GM10847 (cell line): ENCODE results near the gene FAU.

Experiments
- POLR2A ChIP-seq: IDR thresholded peaks from 2 replicates; pipeline ENCODE4 v1.6.1; 2011; ENCODE audit not compliant: insufficient read length; ENCODE audit errors: extremely low read depth

The FAU gene

DNA sequence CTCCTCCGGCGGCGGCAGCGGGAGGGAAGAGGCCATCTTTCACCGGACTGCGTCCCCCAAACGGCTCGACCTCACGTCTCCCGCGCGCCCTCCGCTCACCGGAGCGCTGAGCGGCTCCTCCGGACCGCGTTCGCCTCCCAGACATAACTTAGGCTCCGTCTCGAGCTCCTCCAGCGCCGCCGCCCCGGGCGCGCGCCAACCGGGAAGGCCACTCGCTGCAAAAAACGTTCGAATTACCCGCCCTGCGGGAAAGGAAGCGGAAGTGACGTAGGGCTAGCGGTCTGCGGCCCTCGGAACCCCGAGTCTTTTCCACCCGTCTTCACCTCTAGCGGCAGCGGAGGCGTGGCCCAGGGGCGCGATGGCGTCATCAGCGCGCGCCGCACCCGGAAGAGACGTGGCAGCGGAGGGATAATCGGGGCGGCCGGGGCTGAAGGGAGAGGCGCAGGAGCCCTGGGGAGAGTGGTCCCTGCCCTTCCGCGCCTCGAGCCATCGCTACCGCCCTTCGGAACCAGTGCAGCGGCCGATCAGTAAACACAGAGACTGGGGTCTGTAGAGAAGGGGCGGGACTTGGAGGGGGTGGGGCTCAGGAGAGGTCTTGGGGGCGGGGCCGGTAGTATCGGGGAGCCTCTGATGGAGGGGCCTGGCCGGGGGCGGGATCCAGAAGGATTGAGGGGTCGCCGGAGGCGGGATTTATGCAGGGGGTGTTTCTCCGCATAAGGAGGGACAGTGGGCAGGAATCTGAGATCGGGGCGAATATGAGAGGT, 37.9 kb downstream of the FAU start, which contains the start of the genes CDCA5 and ZFPL1:
Gene CDCA5, minus strand, starts transcription at position 207 of the 764 bp plus-strand sequence. Its CDS starts 62 bp downstream, at position 145.
Gene ZFPL1, plus strand, starts transcription at position 389 of the 764 bp plus-strand sequence. CDS start 477 bp downstream, outside the sequence.
- TF ChIP-seq POLR2A: peak; percentile 68

DNA sequence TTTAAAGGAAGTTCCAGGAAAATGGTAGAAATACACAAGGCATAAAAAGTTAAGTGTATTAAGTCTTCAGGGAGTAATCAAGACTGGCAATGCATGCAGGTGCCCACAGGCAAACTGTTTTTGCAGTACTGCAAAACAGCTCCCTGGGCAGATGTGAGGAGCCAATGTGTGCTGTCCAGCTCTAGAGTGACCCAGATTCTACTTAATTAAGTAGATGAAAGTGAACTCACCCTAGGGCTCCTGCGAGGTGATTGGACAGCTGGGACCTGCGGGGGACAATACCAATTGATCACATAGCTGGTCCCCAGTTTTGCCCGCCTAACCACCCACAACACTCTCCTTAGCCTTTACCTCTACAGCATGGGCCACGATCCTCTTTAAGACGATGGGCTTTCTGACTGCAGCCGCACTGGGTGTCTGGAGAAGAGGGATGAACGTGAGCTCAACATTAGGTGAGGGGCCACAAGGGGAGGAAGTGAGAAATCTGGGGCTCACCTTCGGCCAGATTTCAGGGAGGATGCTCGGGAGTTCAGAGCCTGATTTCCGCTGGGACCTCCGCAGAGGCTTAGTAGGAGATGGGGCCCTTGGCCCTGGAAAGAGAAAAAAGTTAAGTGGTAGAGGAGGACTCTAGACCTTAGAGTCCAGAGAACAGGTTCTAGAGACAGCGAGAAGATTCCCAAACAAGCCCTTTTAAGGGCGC, 38.6 kb downstream of the FAU start:
- no peak for TF ChIP-seq POLR2A

DNA sequence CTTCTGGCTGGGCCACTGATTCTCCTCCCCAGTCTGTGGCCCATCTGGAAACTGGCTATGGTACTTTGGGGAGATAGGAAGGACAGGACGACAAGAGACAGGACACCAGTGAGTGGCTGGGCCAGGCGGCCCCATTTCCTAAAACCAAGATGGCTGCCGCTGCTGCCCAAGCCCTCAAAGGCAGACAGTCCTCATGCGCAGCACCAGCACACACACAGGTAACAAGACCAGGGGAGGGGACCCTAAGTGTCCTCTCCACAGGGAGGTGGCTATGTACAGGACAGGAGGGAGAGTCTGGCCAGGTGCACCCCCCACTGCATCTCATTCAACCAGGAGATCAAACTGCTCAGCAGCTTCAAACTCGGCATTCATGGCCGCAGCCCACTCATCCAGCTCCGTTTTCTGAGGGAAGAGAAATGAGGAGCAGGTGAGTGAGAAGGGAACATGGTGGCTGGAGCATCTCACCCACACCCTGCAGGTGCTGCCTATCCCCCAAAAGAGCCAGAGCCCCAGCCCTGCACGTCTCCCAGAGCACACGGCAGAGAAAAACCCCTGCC, 43.1 kb downstream of the FAU start:
- TF ChIP-seq POLR2A: no peak

DNA sequence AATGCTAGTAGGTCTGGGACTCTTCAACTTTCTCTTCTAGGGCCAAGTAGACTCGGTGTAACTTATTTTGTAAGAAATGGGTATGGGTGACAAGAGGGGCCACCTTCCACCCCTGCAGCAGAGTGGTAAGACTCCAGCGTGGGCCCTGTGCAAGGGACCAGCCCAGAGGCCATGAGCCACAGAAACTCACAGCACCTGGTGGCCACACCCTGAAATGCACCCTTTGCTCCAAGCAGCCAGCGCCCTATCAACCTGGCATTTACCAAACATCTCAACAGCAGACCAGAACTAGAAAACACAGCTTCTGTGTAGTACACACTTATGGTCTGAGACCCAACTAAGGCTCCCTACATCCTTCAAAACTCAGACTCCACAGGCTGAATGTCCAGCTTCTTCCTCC, 43.8 kb downstream of the FAU start:
- TF ChIP-seq POLR2A: no peak

DNA sequence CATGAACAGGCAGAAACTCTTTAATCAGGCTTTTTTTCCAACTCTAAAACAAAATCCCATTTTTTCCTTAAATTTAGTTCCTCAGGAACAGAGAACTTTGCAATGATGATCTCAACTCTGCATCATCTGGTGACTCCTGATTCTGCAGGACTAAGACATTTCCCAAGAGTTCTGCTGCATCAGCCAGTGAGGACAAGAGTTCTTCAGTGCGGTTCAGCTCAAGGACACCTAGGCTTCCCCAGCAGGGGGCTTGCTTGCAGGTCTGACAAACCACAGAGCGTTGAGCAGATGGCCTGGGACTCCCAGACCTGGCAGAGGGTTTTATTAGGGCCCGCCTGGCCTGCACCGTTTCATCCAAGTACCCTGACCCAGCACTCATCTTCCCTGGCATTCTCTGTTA, 44.5 kb downstream of the FAU start:
- TF ChIP-seq POLR2A: no peak

DNA sequence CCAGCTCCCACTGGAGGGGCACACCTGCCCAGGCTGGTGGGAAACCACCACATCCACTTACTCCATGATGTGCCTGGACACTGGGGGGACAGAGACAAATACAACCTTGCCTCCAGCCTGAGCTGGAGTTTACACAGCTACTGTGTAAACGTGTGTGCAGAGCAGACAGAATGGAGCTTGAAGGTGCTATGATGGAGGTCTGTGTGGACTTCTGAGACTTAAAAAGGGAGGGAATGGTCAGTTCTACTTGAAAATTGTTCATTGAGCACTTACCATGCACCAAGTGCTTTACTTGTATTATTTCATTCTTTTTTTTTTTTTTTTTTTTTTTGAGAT, 49.3 kb downstream of the FAU start:
- no peak for TF ChIP-seq POLR2A

DNA sequence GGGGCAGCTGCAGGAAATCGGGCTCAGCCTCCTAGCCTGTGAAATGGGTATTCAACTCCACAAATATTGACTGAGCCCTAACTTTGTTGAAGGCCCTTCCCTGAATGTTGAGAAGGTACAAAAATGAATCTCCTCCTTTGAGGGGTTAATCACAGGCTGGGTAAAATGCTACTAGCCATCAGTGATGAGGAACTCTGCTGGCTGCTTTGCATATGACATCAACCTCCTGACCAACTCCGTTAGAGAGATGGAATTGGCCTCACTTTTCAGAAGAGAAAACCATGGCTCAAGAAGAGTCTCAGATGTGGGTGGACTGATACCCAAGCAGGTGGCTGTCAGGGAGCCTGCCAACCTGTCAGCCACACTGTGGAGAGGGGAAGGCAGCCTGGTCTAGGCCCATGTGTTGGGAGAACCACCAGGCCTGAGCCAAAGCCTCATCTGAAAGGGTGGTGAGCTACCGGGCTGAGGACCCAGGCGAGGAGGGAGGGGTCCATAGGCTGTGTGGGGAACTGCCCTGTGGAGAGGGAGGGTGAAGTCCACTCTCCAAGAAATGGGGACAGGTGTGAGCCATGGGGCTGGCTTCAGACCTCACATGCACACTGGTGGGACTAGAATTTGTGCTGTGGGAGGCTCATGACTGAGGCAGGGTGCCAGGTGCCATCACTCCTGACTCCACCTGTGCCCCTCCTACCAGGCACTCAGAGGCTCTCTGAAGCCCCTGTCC, 49.9 kb downstream of the FAU start:
- TF ChIP-seq POLR2A: no peak
